Measurements from ENCODE around the gene CLEC2A. TPM values are rescaled to one million over a fixed set of nuclear protein-coding genes. Genes with fewer than 3 reads are reported as not detected.
"Not testable (repeated sequence)": the region's sequence is repeated elsewhere in the genome, so short reads cannot be mapped to it uniquely, and the experiment has no call there.

The CLEC2A gene
- total RNA-seq, 1 experiment from 2014 or later: not detected

GRCh38 chr12:9881988-9882387 is 50.2 kb downstream of the CLEC2A start:
- no peak for DNase-seq (ENCODE audit: low spot score)

DNA sequence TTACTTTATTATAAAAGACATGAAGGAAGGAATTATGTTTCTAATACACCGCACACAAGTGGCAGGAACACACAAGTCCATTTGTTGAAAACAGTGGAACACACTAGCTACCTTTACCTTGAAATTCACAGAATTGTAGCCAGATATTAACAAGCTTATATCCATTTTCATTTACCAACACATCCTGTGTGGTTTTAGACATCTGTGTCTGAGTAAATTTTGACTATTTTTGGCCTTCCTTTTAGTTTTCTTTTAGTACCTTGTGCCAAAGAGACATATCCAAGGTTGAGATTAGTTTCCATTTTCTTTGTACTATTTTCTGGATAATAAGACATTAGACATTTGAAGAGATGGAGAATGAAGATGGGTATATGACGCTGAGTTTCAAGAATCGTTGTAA is 50.9 kb downstream of the CLEC2A start, which contains the start of gene KLRF2:
Gene KLRF2 (plus strand): TSS at position 244 of the 400 bp plus-strand sequence. CDS start 107 bp downstream, at position 351.
- no peak for DNase-seq (ENCODE audit: low spot score)

GRCh38 chr12:9880532-9881078 is 51.6 kb downstream of the CLEC2A start:
- no peak for DNase-seq (ENCODE audit: low spot score)

DNA sequence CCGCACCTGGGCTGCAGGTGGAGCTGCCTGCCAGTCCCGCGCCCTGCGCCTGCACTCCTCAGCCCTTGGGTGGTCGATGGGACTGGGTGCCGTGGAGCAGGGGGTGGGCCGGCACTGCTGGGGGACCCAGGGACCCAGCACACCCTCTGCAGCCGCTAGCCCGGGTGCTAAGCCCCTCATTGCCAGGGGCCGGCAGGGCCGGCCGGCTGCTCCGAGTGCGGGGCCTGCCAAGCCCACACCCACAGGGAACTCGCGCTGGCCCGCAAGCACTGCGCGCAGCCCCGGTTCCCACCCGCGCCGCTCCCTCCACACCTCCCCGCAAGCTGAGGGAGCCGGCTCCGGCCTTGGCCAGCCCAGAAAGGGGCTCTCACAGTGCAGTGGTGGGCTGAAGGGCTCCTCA is 56.0 kb downstream of the CLEC2A start:
- DNase-seq (ENCODE audit: low spot score): not testable (repeated sequence)

- DNase-seq (ENCODE audit: low spot score): no peak
Measured at GRCh38 chr12:9872742-9873141, 59.4 kb downstream of the CLEC2A start.

GRCh38 chr12:9872162-9872561 is 60.0 kb downstream of the CLEC2A start:
- DNase-seq (ENCODE audit: low spot score): no peak

GRCh38 chr12:9870286-9870866 is 61.8 kb downstream of the CLEC2A start:
- no peak for DNase-seq (ENCODE audit: low spot score)

DNA sequence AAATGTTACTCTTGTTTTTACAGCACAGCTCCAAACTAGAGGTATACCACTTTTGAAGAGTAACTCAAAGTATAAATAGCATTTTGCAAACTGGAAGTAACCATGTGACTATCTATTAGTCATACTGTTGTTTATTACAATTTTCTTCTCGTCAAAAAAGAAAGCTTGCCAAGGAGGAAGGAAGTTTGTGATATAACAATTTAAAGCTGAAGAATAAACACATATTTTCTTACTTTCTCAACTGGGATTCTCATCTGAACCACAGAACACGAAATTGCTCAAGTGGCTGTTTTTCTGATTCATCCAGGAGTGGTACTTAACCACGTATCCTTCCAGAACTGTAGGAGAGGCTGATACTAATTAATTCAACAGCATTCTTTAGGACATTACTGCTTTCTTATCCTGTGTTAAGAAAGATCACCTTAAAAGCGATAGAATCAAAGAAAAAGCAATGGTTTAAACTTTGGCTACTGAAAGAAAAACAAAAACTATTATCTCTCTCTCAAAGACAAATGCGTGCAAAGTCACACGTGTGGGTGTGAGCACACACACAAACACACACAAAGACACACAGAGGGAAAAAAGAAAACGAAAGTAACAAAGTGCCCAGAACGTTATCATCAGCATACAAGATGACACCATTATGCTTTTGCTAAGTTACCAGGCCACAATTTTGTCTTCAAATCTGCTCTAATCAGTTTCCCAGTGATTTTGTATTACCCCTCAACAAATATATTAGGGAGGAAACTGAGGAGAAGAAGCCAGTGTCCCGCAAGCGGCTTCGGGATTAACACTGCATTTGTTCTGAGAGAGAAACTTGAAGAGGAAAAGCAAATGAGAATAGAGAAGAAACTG is 62.6 kb downstream of the CLEC2A start, which contains the start of gene CLEC2B:
Gene CLEC2B (minus strand): TSS at position 48 of the 855 bp plus-strand sequence.
- peak; percentile 92 for DNase-seq (ENCODE audit: low spot score)

DNA sequence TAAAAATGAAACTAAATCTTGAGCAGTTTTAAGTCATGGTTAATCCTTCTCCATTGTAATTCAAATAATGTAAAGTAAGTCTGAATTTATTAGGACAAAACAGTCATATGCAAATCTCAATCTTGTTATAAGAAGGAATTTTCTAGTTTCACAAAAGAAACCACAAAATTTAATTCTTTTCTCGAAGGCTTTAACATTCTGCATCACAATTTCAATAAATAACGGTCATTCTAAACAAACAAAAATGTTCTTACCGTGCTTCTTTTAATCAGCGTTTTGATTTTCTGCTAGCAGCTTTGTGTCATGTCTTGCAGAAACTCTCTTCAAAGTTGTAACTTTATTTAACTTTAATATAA is 63.2 kb downstream of the CLEC2A start:
- no peak for DNase-seq (ENCODE audit: low spot score)

- no peak for DNase-seq (ENCODE audit: low spot score)
Measured at GRCh38 chr12:9868311-9868801, 63.8 kb downstream of the CLEC2A start.

GRCh38 chr12:9867531-9867930 is 64.6 kb downstream of the CLEC2A start:
- no peak for DNase-seq (ENCODE audit: low spot score)

DNA sequence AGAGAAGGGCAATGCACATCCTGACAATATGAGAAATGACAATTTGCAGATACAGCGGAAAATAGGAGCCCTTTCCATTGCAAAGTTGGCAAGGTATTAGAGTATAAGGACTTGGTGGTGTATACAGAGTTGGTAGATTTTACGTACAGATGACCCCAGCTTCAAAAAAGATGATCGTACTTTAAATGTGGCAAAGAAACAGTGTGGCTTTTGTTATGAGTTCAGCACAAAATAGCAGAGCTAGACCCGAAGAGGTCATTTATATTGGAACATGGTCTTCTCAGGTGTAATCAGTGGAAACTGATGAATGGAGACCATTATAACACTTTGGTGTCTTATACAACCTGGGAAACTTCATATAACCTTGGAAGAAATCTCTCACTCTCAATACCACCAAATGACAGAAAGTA is 65.3 kb downstream of the CLEC2A start:
- DNase-seq (ENCODE audit: low spot score): no peak

GRCh38 chr12:9864913-9865675 is 67.1 kb downstream of the CLEC2A start:
- DNase-seq (ENCODE audit: low spot score): no peak

Other genes starting within 250 kb of the CLEC2A start
- gene CLECL1, start 199.3 kb downstream of the CLEC2A start, total RNA-seq (2014; rRNA removed; shearing (Covaris generic)): not detected in 2 replicates
- not detected in 2 replicates for gene CD69, start 171.5 kb downstream of the CLEC2A start, total RNA-seq (2014; rRNA removed; shearing (Covaris generic))
- gene KLRF1, start 104.9 kb downstream of the CLEC2A start, total RNA-seq (2014; rRNA removed; shearing (Covaris generic)): 0.49 and 0.75 TPM in 2 replicates
- 32.7 and 68.8 TPM in 2 replicates for gene CLEC2B, start 63.0 kb downstream of the CLEC2A start, total RNA-seq (2014; rRNA removed; shearing (Covaris generic))
- gene KLRF2, start 50.9 kb downstream of the CLEC2A start, total RNA-seq (2014; rRNA removed; shearing (Covaris generic)): not detected in 2 replicates
- not detected in 2 replicates for gene CLEC12A, start 39.0 kb upstream of the CLEC2A start, total RNA-seq (2014; rRNA removed; shearing (Covaris generic))
- not detected in 2 replicates for gene CLEC1B, start 66.8 kb upstream of the CLEC2A start, total RNA-seq (2014; rRNA removed; shearing (Covaris generic))
- not detected in 2 replicates for gene CLEC12B, start 78.3 kb upstream of the CLEC2A start, total RNA-seq (2014; rRNA removed; shearing (Covaris generic))
- gene CLEC9A, start 98.3 kb upstream of the CLEC2A start, total RNA-seq (2014; rRNA removed; shearing (Covaris generic)): not detected in 2 replicates
- 0.50 and 1.4 TPM in 2 replicates for gene CLEC1A, start 166.6 kb upstream of the CLEC2A start, total RNA-seq (2014; rRNA removed; shearing (Covaris generic))
- 0.87 and 2.0 TPM in 2 replicates for gene CLEC7A, start 197.8 kb upstream of the CLEC2A start, total RNA-seq (2014; rRNA removed; shearing (Covaris generic))
- 7.3 and 8.7 TPM in 2 replicates for gene OLR1, start 239.8 kb upstream of the CLEC2A start, total RNA-seq (2014; rRNA removed; shearing (Covaris generic))
- gene TMEM52B, start 246.7 kb upstream of the CLEC2A start, total RNA-seq (2014; rRNA removed; shearing (Covaris generic)): 0.10 and 1.5 TPM in 2 replicates